Thyroid gland (tissue), 4 donors: ENCODE measurements around the gene YAE1.

Experiments used
- POLR2A ChIP-seq, 2 donors: fragments of 450-650 bp; IDR thresholded peaks; one replicate each; pipeline ENCODE4 v1.6.1; 2017; ENCODE audit warnings: antibody characterized with exemption in 2 of 2, mild to moderate bottlenecking in 2 of 2, moderate library complexity in 1 of 2
- TF ChIP-seq, protein P1 (sequence below), 6 experiments: fragments of 200-600 bp in 3 of 6; fragments of 450-650 bp in 3 of 6; sonication (generic) in 3 of 6; IDR thresholded peaks; one replicate each; pipeline ENCODE4 v1.5.1; 2016 to 2019; ENCODE audit warnings: antibody characterized with exemption in 6 of 6, mild to moderate bottlenecking in 2 of 6, inconsistent platforms in 1 of 6, moderate library complexity in 1 of 6

DNA sequence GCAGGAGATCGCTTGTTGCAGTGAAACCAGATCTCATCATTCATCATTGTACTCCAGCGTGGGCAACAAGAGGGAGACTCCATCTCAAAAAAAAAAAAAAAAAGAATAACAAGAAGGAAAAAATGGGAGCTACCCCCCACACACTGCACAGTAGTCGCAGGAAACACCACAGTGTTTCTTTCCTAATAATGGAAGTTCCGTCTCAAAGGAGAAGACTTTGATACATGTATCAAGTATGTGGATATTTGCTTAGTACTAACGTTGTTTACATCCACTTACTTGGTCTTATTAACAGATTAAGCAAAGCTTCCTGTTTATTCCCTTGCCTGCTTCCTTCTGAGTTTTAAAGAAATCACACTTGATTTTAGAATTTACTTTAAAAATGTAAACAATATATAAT lies 22.2 kb downstream of the YAE1 start:
- TF ChIP-seq, protein P1, sequence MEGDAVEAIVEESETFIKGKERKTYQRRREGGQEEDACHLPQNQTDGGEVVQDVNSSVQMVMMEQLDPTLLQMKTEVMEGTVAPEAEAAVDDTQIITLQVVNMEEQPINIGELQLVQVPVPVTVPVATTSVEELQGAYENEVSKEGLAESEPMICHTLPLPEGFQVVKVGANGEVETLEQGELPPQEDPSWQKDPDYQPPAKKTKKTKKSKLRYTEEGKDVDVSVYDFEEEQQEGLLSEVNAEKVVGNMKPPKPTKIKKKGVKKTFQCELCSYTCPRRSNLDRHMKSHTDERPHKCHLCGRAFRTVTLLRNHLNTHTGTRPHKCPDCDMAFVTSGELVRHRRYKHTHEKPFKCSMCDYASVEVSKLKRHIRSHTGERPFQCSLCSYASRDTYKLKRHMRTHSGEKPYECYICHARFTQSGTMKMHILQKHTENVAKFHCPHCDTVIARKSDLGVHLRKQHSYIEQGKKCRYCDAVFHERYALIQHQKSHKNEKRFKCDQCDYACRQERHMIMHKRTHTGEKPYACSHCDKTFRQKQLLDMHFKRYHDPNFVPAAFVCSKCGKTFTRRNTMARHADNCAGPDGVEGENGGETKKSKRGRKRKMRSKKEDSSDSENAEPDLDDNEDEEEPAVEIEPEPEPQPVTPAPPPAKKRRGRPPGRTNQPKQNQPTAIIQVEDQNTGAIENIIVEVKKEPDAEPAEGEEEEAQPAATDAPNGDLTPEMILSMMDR (IDR thresholded peaks at IDR 0.05) = no peak
- TF ChIP-seq POLR2A (IDR thresholded peaks at IDR 0.05) = no peak
